OCI-M2 (cell line): ENCODE results near the gene TRIM40.
A peak's percentile ranks its signal among the peaks of the same experiment; 100 is the strongest.
"Not testable (repeated sequence)": the region's sequence is repeated elsewhere in the genome, so short reads cannot be mapped to it uniquely, and the experiment has no call there.

ENCODE experiments used
- DNase-seq: peaks from one replicate; lab custom pipeline; 2025; ENCODE audit not compliant: unreplicated experiment; lab: John Stamatoyannopoulos, UW

The TRIM40 gene

DNA sequence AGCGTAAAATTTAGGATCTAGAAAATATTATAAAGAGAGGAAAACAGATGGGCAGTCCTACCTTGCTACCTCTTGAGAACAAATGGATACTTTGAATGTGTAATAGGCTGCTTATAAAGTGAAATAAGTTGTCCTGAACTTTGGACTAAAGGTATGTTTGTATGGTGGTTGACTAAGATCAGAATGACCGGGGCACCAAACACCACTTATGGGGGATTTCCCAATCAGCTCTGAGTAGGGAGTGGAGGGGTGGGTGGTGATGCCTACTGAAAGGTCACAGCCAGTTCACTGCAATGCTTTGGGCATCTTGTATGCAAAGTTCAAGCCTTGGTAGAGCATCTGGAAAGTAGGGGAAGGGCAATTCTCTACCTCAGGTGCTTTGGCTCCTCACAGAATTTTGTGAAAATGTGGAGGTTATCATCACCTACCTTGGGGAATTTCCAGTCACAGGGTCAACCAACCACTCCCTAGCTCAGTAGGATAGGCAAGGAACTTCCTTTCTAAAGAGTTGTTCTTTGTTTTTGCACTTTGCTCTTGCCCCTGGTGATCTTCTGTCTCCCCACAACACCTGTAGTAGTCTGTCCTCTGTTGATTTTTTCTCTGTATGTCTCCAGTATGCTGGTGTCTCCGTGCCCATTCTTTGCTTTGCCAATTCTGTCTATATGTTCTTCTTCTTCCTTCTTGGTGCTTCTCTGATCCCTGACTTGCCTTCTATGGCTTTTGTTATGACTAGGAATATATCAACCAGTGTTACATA lies 22.8 kb upstream of the TRIM40 start, which contains the start of gene TRIM31:
Gene TRIM31, minus strand, starts transcription at position 88 of the 757 bp plus-strand sequence. CDS start 285 bp downstream, outside the sequence.
- DNase-seq: no peak

DNA sequence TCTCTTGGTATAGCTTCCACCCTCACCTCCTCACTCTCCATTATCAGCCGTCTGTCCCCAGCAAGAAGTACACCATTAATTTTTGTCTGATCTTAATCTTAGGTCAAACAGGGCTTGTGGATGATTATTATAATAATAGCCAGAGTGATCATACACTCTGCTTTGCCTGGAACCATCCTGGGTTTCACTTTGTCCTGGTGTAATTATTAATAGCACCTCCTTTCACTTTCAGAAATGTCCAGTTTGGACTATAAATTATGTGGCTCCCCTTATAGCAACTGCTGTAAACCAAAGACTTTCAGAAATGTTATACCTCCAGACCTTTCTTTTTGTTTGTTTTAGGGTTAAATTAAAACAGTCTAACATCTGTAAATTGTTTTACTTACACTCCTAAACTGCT lies 22.1 kb upstream of the TRIM40 start:
- DNase-seq: no peak

DNA sequence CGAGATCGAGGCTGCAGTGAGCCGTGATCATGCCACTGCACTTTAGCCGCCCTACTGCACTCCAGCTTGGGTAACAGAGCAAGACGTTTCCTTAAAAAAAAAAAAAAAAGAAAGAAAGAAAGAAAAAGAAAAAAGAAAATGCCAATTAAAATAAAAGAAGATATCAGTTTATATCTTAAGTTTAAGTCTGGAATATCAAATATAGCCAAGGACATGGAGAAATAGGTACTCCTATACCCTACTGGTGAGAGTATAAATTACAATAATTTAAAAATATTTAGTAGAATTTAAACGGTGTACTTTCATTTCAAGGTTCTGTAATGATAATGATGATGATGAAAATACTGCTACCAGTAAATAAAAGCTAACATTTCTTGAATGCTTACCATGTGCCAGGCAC lies 19.2 kb upstream of the TRIM40 start:
- DNase-seq: no peak

GRCh38 chr6:30118691-30119090 lies 17.2 kb upstream of the TRIM40 start:
- DNase-seq: not testable (repeated sequence)

GRCh38 chr6:30121446-30122366 lies 14.2 kb upstream of the TRIM40 start:
- no peak for DNase-seq

DNA sequence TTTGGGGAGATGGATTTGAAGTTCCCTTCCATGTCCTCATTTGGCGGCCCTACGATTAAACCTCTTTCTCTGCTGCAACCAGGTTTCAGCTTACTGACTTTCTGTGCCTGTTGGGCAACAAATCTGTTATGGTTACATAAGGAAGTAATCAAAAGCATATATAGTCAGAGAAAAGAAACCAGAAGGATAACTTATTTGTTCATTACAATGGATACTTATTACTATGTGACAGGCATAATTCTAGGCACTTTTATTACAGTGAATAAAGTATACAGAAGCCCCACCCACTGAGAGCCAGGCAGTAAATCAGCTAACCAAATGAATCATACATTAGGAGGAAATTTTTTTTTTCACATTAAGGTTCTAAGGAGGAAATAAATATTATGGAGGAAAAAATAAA lies 13.4 kb upstream of the TRIM40 start:
- no peak for DNase-seq

DNA sequence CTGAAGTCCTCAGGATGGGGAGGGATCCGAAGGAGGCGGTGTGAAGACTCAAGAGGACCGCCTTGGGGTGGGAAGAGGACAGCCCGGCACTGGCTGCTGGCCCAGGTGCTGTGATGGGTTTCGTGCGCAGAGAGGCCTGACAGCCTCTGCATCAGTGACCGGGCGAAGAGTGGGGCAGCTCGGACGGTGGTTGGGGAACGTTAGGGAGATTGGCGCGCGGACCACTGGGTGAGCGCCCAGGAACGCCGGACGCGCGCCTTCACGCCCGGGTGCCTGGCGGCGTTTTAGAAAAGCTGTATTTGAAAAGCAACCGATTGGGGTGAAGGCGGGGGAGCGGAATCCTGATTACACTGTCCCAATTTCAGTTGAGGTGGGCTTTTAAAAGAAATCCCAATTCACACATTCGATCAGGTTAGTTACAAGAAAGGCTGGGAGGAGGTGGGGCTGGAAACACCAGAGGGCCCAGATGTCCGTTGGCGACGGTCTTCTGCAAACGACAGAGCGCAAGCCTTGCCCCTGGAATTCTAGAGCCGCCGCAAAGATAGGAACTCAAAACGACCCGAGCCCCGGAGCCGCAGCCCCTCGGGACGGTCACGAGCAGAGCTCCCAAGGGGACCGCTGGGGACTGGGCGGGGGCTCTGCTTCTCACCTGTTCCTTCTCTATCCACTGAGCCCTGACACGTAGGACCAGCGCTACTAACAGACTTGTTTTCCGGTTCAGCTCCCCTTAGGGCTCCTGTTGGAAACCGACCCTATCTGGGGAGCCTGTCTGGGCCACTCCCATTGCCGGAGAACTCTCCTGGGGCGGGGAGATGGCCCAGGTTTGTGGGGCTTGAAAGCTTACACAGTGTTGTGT lies 8.5 kb upstream of the TRIM40 start:
- no peak for DNase-seq

- DNase-seq: no peak
These were observed 6.4 kb upstream of the TRIM40 start for GRCh38 chr6:30129265-30130178.

DNA sequence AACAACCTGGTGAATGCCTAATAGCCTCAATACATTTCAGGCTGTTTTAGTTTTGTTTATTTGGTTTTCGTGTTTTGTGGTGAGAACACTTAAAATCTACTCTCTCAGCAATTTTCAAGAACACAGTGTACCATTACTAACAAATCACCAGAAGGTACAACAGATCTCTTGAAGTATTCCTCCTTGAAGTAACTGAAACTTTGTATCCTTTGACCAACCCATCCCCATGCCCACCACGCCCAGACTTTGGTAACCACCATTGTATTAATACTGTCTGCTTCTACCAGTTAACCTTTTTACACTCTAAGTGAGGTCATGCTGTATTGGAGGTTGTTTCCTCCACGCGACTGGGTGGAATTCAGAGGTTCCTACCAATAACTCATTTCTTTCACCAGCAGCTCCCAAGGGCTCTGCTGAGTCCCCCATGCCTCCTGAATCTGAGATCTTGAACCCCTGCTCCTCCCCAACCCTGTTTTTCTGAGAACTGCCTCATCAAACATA lies 5.7 kb upstream of the TRIM40 start:
- no peak for DNase-seq

- DNase-seq: peak; percentile 33
These were observed 4.8 kb upstream of the TRIM40 start for GRCh38 chr6:30130887-30131862.

GRCh38 chr6:30131947-30132497 lies 3.9 kb upstream of the TRIM40 start:
- DNase-seq: no peak

GRCh38 chr6:30135147-30135546 lies 793 bp upstream of the TRIM40 start:
- DNase-seq: no peak

GRCh38 chr6:30136570-30137286 lies 788 bp downstream of the TRIM40 start:
- no peak for DNase-seq

DNA sequence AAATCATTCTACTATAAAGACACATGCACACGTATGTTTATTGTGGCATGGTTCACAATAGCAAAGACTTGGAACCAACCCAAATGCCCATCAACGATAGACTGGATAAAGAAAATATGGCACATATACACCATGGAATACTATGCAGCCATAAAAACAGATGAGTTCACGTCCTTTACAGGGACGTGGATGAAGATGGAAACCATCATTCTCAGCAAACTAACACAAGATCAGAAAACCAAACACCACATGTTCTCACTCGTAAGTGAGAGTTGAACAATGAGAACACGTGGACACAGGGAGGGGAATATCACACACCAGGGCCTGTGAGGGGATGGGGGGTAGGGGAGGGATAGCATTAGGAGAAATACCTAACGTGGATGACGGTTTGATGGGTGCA lies 4.3 kb downstream of the TRIM40 start:
- DNase-seq: not testable (repeated sequence)

DNA sequence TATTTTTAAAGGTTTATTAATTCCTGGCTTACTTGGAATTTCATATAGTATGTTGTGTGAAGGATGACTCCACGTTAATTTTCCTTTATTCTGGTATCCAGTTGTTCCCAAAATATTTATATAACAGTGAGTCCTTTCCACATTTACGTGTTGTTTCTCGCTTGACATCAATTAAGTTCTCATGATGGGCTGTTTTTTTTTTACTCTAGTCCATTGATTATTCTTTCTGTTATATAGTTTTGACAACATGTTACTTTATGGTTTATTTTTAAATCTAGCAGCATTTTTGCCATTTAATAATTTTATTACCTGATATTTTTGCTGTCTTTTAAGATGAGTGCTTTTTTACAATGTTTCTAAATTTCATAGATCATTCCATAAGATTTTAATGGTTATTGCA lies 6.7 kb downstream of the TRIM40 start:
- DNase-seq: no peak

DNA sequence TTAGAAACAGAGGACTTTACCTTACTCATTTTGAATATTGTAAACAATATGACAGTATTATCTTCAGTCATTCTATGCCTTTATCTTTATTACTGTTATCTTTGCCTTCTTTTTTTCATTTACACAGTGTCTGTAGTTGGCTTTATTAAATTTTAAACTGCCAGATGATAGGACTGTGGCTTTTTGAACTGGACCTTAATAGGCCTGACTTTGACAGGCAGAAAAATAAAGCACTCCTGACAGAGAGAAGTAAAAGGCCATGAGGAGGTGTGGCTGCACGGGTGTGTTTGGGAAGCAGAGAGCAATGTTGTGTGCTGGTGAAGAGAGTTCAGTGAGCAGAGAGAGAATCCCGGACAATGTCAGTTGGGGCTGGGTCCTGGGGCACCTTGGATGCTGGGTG lies 7.8 kb downstream of the TRIM40 start:
- DNase-seq: no peak

DNA sequence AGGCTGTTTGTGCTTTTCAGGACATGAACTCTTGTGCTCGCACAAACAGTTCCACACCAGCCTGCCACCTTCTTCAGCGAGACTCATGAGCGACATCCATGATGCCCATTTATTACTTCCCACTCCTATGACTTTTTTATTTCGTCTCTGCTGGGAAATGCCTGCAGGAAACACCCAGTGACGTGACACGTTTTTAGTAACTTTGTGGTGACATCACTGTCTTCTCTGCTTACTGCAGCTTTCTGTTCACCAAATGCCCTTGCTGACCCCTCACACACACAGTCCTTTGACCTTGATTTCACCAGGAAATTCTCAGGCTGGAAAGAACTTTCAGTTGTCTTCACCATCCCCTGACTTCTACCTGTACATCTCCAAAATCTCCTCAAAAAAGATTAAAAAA lies 8.9 kb downstream of the TRIM40 start:
- no peak for DNase-seq

DNA sequence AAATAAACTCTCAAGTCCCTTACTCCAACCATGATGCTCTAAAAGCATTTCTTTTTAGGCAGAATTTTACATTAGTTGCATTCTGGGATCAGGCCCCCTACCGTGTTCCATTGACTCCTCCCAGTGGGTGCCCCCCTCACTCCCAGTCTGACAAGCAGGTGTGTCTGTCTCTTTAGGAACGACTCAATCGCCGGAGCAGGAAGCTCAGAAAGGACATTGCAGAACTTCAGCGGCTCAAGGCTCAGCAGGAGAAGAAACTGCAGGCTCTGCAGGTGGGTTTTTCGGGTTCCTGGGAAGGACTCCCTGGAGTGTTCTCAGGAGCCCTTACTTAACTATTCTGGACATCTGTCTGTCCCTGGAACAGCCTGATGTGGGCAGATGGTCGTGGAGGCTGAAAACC lies 9.9 kb downstream of the TRIM40 start:
- DNase-seq: no peak
